ENCODE results near the gene BAD.

DNA sequence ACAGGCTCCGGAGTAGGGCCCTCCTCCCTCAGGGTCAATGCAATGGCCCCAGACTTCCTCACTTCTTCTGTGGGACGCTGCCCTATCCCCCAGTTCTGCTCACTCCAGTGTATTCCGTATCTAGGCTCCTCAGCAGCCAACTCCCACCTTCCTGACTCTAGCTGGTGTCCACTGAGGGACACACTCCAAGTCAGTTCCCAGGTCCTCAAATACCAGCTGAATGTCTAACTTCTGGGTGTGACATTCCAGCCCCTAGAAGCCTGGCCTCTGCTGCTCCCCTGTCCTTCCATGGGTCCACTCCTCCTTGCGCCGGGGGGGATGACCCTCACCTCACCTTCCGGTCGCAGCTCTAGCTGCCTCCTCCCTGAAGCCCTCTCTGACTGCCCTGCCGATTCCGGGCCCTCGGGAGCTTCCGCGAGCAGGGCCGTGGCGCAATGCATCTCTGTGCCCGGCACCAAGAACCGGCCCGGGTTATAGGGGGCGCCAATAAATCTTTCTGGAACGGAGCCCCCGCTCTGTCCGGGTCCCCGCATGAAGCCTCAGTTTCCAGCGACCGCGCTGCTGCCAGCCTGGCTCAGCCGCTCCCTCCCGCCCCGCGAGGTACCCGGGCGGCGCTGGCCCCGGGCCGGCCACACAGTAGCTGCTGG, 15.4 kb downstream of the BAD start:
- TF ChIP-seq, protein P1, sequence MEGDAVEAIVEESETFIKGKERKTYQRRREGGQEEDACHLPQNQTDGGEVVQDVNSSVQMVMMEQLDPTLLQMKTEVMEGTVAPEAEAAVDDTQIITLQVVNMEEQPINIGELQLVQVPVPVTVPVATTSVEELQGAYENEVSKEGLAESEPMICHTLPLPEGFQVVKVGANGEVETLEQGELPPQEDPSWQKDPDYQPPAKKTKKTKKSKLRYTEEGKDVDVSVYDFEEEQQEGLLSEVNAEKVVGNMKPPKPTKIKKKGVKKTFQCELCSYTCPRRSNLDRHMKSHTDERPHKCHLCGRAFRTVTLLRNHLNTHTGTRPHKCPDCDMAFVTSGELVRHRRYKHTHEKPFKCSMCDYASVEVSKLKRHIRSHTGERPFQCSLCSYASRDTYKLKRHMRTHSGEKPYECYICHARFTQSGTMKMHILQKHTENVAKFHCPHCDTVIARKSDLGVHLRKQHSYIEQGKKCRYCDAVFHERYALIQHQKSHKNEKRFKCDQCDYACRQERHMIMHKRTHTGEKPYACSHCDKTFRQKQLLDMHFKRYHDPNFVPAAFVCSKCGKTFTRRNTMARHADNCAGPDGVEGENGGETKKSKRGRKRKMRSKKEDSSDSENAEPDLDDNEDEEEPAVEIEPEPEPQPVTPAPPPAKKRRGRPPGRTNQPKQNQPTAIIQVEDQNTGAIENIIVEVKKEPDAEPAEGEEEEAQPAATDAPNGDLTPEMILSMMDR (IDR thresholded peaks at IDR 0.05) = no peak
- TF ChIP-seq POLR2AphosphoS5 (IDR thresholded peaks at IDR 0.05; ENCODE audit: insufficient read depth in 1 of 2, low read depth in 1 of 2) = peak in 1 of 2 donors; percentile 2
